ENCODE measurements around the gene ZNF524.

DNA sequence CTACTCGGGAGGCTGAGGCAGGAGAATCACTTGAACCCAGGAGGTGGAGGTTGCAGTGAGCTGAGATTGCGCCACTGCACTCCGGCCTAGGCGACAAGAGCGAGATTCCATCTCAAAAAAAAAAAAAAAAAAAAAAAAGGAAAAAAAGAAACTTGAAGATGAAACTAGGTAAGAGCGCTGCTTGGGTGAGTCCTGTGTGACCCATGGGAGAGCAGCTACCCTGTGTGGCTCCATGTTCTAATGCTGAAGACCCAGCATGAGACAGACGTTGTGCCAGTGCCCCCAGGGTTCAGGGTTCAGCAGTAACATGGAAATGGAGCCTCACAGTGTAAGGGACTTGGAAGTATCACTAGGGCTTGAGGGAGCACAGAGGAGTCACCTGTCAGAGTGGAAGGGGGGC, 18.3 kb downstream of the ZNF524 start:
- no peak for TF ChIP-seq POLR2A (IDR thresholded peaks at IDR 0.05; ENCODE audit: low read depth, low read length)
- no peak for TF ChIP-seq TAF1 (IDR thresholded peaks at IDR 0.05; ENCODE audit: borderline replicate concordance, low read depth, low read length)
- TF ChIP-seq POLR2AphosphoS5 (IDR thresholded peaks at IDR 0.05; ENCODE audit: low read depth, low read length), result no peak

All from GM12892 (cell line).